SKM-1 (cell line): ENCODE data around the gene POLR2E.

Source experiments
- DNase-seq: peaks from one replicate; lab custom pipeline; 2025; ENCODE audit not compliant: unreplicated experiment; lab: John Stamatoyannopoulos, UW

The POLR2E gene

GRCh38 chr19:1098177-1099051 is 3.2 kb upstream of the POLR2E start:
- DNase-seq: no peak

GRCh38 chr19:1097810-1098176 is 2.6 kb upstream of the POLR2E start:
- no peak for DNase-seq

- DNase-seq: no peak
Observed at GRCh38 chr19:1094655-1094977, 559 bp downstream of the POLR2E start.

- DNase-seq: no peak
Observed at GRCh38 chr19:1093811-1094553, 1.2 kb downstream of the POLR2E start.

- no peak for DNase-seq
Observed at GRCh38 chr19:1093330-1093729, 1.8 kb downstream of the POLR2E start.

- no peak for DNase-seq
Observed at GRCh38 chr19:1091544-1092175, 3.5 kb downstream of the POLR2E start.

GRCh38 chr19:1090731-1091543 is 4.2 kb downstream of the POLR2E start:
- no peak for DNase-seq

GRCh38 chr19:1089891-1090290 is 5.3 kb downstream of the POLR2E start:
- DNase-seq: no peak

GRCh38 chr19:1089126-1089771 is 5.9 kb downstream of the POLR2E start:
- DNase-seq: no peak

GRCh38 chr19:1088416-1089010 is 6.7 kb downstream of the POLR2E start:
- DNase-seq: no peak

GRCh38 chr19:1087813-1088415 is 7.3 kb downstream of the POLR2E start:
- peak; percentile 97 for DNase-seq

- DNase-seq: no peak
Observed at GRCh38 chr19:1086613-1087012, 8.6 kb downstream of the POLR2E start.

GRCh38 chr19:1085676-1086442 is 9.3 kb downstream of the POLR2E start:
- DNase-seq: no peak

- DNase-seq: no peak
Observed at GRCh38 chr19:1085053-1085658, 10.0 kb downstream of the POLR2E start.

GRCh38 chr19:1084024-1084868 is 10.9 kb downstream of the POLR2E start:
- no peak for DNase-seq

GRCh38 chr19:1082928-1083816 is 12.0 kb downstream of the POLR2E start:
- no peak for DNase-seq
